Measurements from ENCODE around the gene WDR45.
"Not testable (repeated sequence)": the region's sequence is repeated elsewhere in the genome, so short reads cannot be mapped to it uniquely, and the experiment has no call there.

The WDR45 gene
- 24.6 to 41.4 (median 32.5) reads per million in 9 experiments for total RNA-seq

- peak within 1 kb of the TSS; percentile 87 to 90 for H3K4me3 Mint-ChIP-seq
- peaks cover 10 to 13% of the 10 kb centered on the region in 2 donors for H3K4me1 Mint-ChIP-seq (ENCODE audit: low read depth in 2 of 2)
- H3K27ac Mint-ChIP-seq: peak within 1 kb of the TSS; percentile 97 to 98
- peaks cover 26% of the 10 kb centered on the region for H3K36me3 Mint-ChIP-seq (ENCODE audit: insufficient read depth)
- ATAC-seq (replicated peaks) (peak; percentile 83), DNase-seq (peak; percentile 51 to 64 (median 60))
- no peaks in the 10 kb centered on the region for H3K9me3 Mint-ChIP-seq
- H3K27me3 Mint-ChIP-seq: no peaks in the 10 kb centered on the region
Measured at GRCh38 chrX:49079489-49080428, at the start of gene WDR45. WDR45 (minus strand) TSS chrX:49079887; CDS start chrX:49078095, 1,792 bp downstream.

GRCh38 chrX:49129427-49129826 lies 49.7 kb upstream of the WDR45 start:
- Mint-ChIP-seq H3K4me3 (no peak overlapping the region), H3K9me3 (no peaks in the 10 kb centered on the region), H3K27ac (no peak overlapping the region), H3K4me1 (ENCODE audit: low read depth in 2 of 2) (no peaks in the 10 kb centered on the region), H3K36me3 (ENCODE audit: insufficient read depth) (no peaks in the 10 kb centered on the region), H3K27me3 (no peaks in the 10 kb centered on the region)
- no peak for ATAC-seq (replicated peaks)
- DNase-seq: no peak

GRCh38 chrX:49127742-49128258 lies 48.1 kb upstream of the WDR45 start:
- not testable (repeated sequence) for H3K4me3 Mint-ChIP-seq; ATAC-seq (replicated peaks); DNase-seq

GRCh38 chrX:49122499-49122898 lies 42.8 kb upstream of the WDR45 start:
- Mint-ChIP-seq H3K27me3 (no peaks in the 10 kb centered on the region), H3K4me1 (ENCODE audit: low read depth in 2 of 2) (peaks cover 14 to 25% of the 10 kb centered on the region in 2 donors), H3K4me3 (peak overlapping the region; percentile 97 to 99), H3K36me3 (ENCODE audit: insufficient read depth) (peaks cover 34% of the 10 kb centered on the region), H3K27ac (peak overlapping the region; percentile 99), H3K9me3 (no peaks in the 10 kb centered on the region)
- DNase-seq (no peak), ATAC-seq (replicated peaks) (no peak)

More at GRCh38 chrX:49127742-49128258, 48.1 kb upstream of the WDR45 start:
- not testable (repeated sequence) for H3K36me3 Mint-ChIP-seq (ENCODE audit: insufficient read depth); H3K27ac Mint-ChIP-seq; H3K4me1 Mint-ChIP-seq (ENCODE audit: low read depth in 2 of 2); H3K9me3 Mint-ChIP-seq; H3K27me3 Mint-ChIP-seq

GRCh38 chrX:49120091-49120490 lies 40.4 kb upstream of the WDR45 start:
- H3K9me3 Mint-ChIP-seq: no peaks in the 10 kb centered on the region
- DNase-seq: no peak
- peak overlapping the region in 1 of 2 donors; percentile 85 for H3K27ac Mint-ChIP-seq
- peaks cover 56% of the 10 kb centered on the region for H3K36me3 Mint-ChIP-seq (ENCODE audit: insufficient read depth)
- H3K4me3 Mint-ChIP-seq: no peak overlapping the region
- ATAC-seq (replicated peaks): no peak
- H3K27me3 Mint-ChIP-seq: no peaks in the 10 kb centered on the region
- peaks cover 30 to 33% of the 10 kb centered on the region in 2 donors for H3K4me1 Mint-ChIP-seq (ENCODE audit: low read depth in 2 of 2)

- H3K27me3 Mint-ChIP-seq: no peaks in the 10 kb centered on the region
- H3K9me3 Mint-ChIP-seq: no peaks in the 10 kb centered on the region
- peaks cover 21 to 24% of the 10 kb centered on the region in 2 donors for H3K4me1 Mint-ChIP-seq (ENCODE audit: low read depth in 2 of 2)
- H3K27ac Mint-ChIP-seq: peak overlapping the region; percentile 77 to 80
- peak overlapping the region; percentile 79 to 84 for H3K4me3 Mint-ChIP-seq
- DNase-seq (no peak), ATAC-seq (replicated peaks) (peak; percentile 37)
- H3K36me3 Mint-ChIP-seq (ENCODE audit: insufficient read depth): peaks cover 69% of the 10 kb centered on the region
Measured at GRCh38 chrX:49117581-49117980, 37.9 kb upstream of the WDR45 start.

GRCh38 chrX:49116716-49117115 lies 37.0 kb upstream of the WDR45 start:
- DNase-seq (no peak), ATAC-seq (replicated peaks) (no peak)
- peak overlapping the region in 1 of 2 donors; percentile 80 for H3K27ac Mint-ChIP-seq
- peaks cover 65% of the 10 kb centered on the region for H3K36me3 Mint-ChIP-seq (ENCODE audit: insufficient read depth)
- no peaks in the 10 kb centered on the region for H3K27me3 Mint-ChIP-seq
- no peaks in the 10 kb centered on the region for H3K9me3 Mint-ChIP-seq
- peaks cover 20% of the 10 kb centered on the region in 2 donors for H3K4me1 Mint-ChIP-seq (ENCODE audit: low read depth in 2 of 2)
- H3K4me3 Mint-ChIP-seq: peak overlapping the region; percentile 79 to 84

- Mint-ChIP-seq H3K27ac (peak overlapping the region in 1 of 2 donors; percentile 80), H3K27me3 (no peaks in the 10 kb centered on the region), H3K9me3 (no peaks in the 10 kb centered on the region), H3K4me3 (peak overlapping the region; percentile 79 to 84), H3K4me1 (ENCODE audit: low read depth in 2 of 2) (peaks cover 18 to 19% of the 10 kb centered on the region in 2 donors), H3K36me3 (ENCODE audit: insufficient read depth) (peaks cover 64% of the 10 kb centered on the region)
- DNase-seq: no peak
- no peak for ATAC-seq (replicated peaks)
Measured at GRCh38 chrX:49116076-49116475, 36.4 kb upstream of the WDR45 start.

- H3K36me3 Mint-ChIP-seq (ENCODE audit: insufficient read depth): peaks cover 68% of the 10 kb centered on the region
- no peak for ATAC-seq (replicated peaks)
- H3K27me3 Mint-ChIP-seq: no peaks in the 10 kb centered on the region
- no peak for DNase-seq
- H3K4me1 Mint-ChIP-seq (ENCODE audit: low read depth in 2 of 2): peaks cover 6 to 9% of the 10 kb centered on the region in 2 donors
- H3K27ac Mint-ChIP-seq: no peak overlapping the region
- no peak overlapping the region for H3K4me3 Mint-ChIP-seq
- H3K9me3 Mint-ChIP-seq: no peaks in the 10 kb centered on the region
Measured at GRCh38 chrX:49111791-49112190, 32.1 kb upstream of the WDR45 start.

- ATAC-seq (replicated peaks): no peak
- H3K27me3 Mint-ChIP-seq: no peaks in the 10 kb centered on the region
Measured at GRCh38 chrX:49110417-49110816, 30.7 kb upstream of the WDR45 start.

GRCh38 chrX:49108641-49109040 lies 29.0 kb upstream of the WDR45 start:
- Mint-ChIP-seq H3K4me3 (no peak overlapping the region), H3K27ac (no peak overlapping the region), H3K36me3 (ENCODE audit: insufficient read depth) (peaks cover 45% of the 10 kb centered on the region), H3K4me1 (ENCODE audit: low read depth in 2 of 2) (no peaks in the 10 kb centered on the region), H3K9me3 (no peaks in the 10 kb centered on the region), H3K27me3 (no peaks in the 10 kb centered on the region)
- DNase-seq (no peak), ATAC-seq (replicated peaks) (no peak)

More at GRCh38 chrX:49110417-49110816, 30.7 kb upstream of the WDR45 start:
- Mint-ChIP-seq H3K27ac (peak overlapping the region in 1 of 2 donors; percentile 85), H3K36me3 (ENCODE audit: insufficient read depth) (peaks cover 56% of the 10 kb centered on the region), H3K4me3 (no peak overlapping the region), H3K9me3 (no peaks in the 10 kb centered on the region), H3K4me1 (ENCODE audit: low read depth in 2 of 2) (no peaks in the 10 kb centered on the region)
- no peak for DNase-seq

- Mint-ChIP-seq H3K27ac (no peak overlapping the region), H3K36me3 (ENCODE audit: insufficient read depth) (peaks cover 37% of the 10 kb centered on the region), H3K9me3 (no peaks in the 10 kb centered on the region), H3K4me3 (no peak overlapping the region), H3K4me1 (ENCODE audit: low read depth in 2 of 2) (no peaks in the 10 kb centered on the region), H3K27me3 (no peaks in the 10 kb centered on the region)
- DNase-seq (no peak), ATAC-seq (replicated peaks) (peak; percentile 43)
Measured at GRCh38 chrX:49106930-49107329, 27.2 kb upstream of the WDR45 start.

GRCh38 chrX:49106296-49106695 lies 26.6 kb upstream of the WDR45 start:
- Mint-ChIP-seq H3K27ac (no peak overlapping the region), H3K36me3 (ENCODE audit: insufficient read depth) (peaks cover 38% of the 10 kb centered on the region), H3K9me3 (no peaks in the 10 kb centered on the region), H3K4me1 (ENCODE audit: low read depth in 2 of 2) (peaks cover 0 to 3% of the 10 kb centered on the region in 2 donors), H3K4me3 (no peak overlapping the region), H3K27me3 (no peaks in the 10 kb centered on the region)
- ATAC-seq (replicated peaks): no peak
- DNase-seq: no peak

- DNase-seq (no peak), ATAC-seq (replicated peaks) (no peak)
- H3K4me3 Mint-ChIP-seq: no peak overlapping the region
- H3K4me1 Mint-ChIP-seq (ENCODE audit: low read depth in 2 of 2): peaks cover 0 to 7% of the 10 kb centered on the region in 2 donors
- no peak overlapping the region for H3K27ac Mint-ChIP-seq
- H3K27me3 Mint-ChIP-seq: no peaks in the 10 kb centered on the region
- no peaks in the 10 kb centered on the region for H3K9me3 Mint-ChIP-seq
- H3K36me3 Mint-ChIP-seq (ENCODE audit: insufficient read depth): peaks cover 43% of the 10 kb centered on the region
Measured at GRCh38 chrX:49103637-49104036, 23.9 kb upstream of the WDR45 start.
